GF-D8 (cell line): ENCODE data around the gene HOXD10.

Source experiments
- DNase-seq: peaks from one replicate; lab custom pipeline; 2025; lab: John Stamatoyannopoulos, UW

The HOXD10 gene

DNA sequence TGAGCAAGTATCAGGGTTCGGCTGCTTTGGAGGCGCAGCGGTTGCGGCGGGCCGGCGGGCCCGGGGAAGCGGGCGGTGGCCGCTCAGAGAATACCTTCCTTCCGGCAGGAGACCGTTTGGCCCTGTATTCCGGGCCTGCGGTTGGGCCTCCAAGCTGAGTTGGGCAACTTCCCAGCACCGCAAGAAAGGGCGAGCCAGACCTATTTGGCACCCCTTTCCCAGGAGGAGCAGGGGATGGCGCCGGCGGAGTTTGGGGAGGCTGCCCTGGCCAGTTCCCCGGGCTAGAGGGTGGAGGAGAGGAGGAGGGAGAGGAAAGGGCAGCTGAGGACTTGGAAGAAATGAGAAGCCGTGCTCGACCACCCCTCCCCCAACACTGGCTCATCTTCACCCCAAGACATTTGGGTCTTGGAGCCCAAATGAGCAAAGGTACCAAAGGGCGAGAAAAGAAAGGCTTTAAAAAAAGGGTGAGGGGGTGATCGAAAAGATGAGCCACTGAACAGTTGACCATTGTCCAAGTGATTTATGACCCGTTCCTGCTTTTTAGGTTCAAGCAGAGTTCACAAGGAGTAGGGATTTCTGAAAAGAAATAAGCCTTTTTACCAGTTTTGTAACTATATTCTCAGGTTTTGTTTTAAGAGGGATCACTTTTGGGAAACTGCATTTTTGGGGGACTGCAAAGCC, 48.9 kb downstream of the HOXD10 start:
- DNase-seq: no peak

DNA sequence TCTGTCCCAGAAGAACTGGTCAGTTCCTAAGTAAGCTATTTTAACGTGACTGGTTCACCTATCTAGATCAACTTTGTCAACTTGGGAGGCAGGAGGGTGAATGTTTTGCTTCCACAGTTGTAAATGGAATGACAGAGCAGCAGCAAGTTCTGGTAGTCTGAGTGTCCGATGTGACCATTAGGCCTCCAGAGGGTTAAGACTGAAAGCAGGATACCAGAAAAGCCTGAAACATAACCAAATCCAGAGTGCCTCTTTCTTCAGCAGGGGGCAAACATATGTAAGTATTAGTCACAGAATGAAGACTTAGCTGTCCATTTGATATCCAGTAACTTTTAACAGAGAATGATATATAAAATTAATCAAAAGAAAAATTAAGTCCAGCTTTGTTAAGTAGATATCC, 49.7 kb downstream of the HOXD10 start:
- no peak for DNase-seq

DNA sequence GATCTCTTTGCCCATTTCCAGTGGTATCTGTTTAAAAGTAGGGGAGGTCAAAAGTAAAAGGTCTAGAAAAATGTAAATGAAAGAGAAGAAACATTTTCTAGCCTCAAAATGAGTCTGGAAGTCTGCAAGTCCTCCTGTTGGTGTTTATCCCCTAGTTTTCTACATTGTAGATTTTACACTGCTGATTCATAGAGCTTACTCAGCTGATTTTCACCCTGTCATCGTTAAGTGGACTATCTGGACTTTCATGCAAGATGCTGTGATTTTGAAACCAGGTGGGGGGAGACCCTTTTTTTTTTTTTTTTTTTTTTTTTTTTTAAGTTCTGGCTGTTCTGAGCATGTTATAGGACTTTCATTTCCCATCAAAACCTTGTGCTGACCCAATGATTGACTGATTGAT, 50.8 kb downstream of the HOXD10 start:
- no peak for DNase-seq

DNA sequence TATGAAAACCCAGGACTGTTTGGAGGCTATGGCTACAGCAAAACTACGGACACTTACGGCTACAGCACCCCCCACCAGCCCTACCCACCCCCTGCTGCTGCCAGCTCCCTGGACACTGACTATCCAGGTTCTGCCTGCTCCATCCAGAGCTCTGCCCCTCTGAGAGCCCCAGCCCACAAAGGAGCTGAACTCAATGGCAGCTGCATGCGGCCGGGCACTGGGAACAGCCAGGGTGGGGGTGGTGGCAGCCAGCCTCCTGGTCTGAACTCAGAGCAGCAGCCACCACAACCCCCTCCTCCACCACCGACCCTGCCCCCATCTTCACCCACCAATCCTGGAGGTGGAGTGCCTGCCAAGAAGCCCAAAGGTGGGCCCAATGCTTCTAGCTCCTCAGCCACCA, 52.6 kb downstream of the HOXD10 start:
- DNase-seq: no peak
